NCI-H1694 (cell line): ENCODE measurements around the gene NSMCE1.
"Not testable (repeated sequence)": the region's sequence is repeated elsewhere in the genome, so short reads cannot be mapped to it uniquely, and the experiment has no call there.

Experiments used
- DNase-seq: peaks from one replicate; lab custom pipeline; 2025; lab: John Stamatoyannopoulos, UW

Gene NSMCE1

DNA sequence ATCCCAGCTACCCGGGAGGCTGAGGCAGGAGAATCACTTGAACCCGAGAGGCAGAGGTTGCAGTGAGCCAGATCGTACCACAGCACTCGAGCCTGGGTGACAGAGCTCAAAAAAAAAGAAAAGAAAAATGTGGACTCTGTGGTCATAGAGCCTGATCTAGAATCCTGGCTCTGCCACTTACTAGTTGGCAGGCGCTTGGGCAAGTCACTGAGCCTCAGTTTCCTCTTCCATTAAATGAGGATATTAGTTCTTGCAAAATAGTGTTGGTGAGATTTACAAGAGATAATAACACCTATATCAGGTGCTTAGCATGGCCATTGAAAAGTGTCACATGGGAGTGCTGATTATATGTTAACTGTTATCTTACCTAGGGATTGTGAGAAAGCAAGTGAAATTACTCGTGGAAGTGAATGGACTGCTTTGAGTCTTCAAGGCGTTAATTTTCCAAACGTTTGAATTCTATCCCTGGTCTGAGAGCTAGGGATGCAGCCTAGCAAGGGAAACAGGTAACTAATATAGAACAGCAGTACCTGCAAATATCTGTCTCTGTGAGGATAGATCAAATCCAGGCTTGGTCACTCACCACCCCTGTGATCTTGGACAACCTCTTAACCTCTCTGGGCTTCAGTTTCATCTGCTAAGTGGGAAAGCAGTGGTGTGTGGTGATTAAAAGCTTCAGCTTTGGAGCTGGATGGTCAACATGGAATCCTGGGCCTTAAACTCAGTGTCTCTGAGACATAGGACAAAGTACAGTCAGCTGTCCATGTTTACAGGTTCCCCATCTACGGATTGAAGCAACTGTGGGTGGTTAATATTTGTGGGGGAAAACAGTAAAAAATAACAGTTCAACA lies 953 bp upstream of the NSMCE1 start:
- DNase-seq: no peak

DNA sequence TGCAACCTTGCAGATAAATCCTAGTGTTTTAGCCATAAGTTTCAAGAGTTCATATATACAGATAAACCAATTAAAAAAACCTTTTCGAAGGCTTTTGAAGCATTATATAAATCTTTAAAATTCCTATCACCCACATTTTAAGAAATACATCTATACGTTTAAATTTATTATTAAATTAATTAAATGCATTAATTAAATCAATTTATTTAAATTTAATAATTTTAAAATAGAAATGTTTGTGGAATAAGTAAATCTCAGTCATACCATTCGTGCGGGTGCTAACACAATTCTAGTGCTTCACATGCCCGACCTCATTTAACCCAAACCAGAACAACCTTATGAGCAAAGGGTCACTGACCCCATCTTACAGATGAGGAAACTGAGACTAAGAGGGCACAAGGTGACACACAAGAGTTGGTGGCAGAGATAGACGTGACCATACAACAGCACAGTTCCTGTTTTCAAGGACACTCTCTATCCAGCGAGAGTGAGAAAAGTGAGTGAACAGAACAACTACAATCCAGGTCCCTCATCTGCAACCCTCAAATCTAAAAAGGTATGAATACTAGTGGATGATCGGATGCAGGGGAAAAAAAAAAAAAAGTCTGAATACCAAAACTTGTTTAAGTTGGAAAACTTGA lies 1.4 kb downstream of the NSMCE1 start:
- DNase-seq: no peak

DNA sequence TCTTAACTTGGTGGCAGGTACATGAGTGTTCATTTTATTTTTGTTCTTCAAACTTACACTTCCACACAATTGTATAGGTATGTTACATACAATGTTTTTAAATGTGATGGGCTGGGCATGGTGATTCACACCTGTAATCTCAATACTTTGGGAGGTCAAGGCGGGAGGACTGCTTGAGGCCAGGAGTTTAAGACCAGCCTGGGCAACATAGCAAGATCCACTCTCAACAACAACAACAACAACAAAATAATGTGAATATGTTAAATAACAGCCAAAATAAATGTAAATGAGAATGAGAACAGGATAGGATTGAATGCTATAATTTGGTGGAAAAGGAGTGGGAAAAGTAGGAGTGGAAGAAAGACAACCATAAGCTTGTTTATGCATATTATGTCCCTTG lies 2.6 kb downstream of the NSMCE1 start:
- no peak for DNase-seq

DNA sequence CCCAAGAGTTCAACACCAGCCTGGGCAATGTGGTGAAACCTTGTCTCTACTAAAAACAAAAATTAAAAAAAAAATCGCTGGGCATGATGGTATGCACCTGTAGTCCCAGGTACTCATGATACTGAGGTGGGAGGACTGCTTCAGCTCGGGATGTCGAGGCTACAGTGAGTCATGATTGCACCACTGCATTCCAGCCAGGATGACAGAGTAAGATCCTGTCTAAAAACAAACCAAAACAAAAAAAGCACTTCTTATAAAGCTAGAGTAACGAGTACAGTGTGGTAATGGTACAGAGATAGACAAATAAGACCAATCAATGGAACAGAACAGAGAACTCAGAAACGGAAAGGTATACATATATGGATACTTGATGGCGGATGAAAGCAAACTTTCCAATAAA lies 4.4 kb downstream of the NSMCE1 start:
- DNase-seq: no peak

DNA sequence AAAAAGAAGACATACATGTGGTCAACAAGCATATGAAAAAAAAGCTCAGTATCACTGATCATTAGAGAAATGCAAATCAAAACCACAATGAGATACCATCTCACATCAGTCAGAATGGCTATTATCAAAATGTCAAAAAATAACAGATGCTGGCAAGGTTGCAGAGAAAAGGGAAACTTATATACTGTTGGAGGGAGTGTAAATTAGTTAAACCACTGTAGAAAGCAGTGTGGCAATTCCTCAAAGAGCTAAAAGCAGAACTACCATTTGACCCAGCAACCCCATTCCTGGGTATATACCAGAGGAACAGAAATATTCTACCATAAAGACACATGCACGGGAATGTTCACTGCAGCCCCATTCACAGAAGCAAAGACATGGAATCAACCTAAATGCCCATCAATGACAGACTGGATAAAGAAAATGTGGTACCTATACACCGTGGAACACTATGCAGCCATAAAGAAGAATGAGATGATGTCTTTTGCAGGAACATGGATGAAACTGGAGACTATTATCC lies 5.6 kb downstream of the NSMCE1 start:
- DNase-seq: not testable (repeated sequence)

DNA sequence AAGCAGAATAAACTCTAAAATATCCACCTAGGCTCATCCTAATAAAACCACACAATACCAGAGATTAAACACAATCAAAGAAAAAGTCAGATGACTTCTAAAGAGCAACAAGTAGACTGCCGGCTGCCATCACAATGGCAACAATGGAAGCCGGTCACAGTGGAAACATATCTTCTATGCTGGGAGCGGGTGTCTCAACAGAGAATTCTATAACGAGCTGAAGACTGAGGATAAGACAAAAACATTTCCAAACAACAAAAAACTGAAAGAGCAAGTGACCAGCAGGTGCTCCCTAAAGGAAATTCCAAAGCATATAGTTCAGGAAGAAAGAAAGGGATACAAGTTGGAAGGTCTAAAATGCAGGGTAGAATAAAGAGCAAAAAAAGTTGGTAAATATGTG lies 8.9 kb downstream of the NSMCE1 start:
- no peak for DNase-seq

DNA sequence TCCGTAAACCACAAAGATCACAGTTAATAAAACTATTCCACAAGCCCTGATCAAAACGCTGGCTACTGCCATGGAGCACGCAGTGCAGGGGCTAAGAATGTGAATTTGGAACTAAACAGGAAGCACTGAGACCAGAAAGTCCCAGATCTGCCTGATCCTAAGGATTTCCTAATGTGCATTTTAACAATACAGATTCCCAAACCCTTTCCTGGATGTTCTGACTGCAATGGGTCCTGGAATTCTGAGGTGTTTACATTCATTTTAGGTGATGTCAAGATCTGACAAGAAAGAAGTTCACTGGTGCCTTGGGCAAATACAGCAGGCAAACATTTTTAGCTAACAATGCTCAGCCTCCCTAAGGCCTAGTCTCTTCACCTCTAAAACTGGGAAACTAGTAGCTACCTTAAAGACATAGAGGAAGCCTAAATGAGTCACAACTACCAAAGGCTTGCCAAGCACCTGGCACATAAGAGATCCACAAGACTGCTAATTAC lies 10.3 kb downstream of the NSMCE1 start:
- no peak for DNase-seq

DNA sequence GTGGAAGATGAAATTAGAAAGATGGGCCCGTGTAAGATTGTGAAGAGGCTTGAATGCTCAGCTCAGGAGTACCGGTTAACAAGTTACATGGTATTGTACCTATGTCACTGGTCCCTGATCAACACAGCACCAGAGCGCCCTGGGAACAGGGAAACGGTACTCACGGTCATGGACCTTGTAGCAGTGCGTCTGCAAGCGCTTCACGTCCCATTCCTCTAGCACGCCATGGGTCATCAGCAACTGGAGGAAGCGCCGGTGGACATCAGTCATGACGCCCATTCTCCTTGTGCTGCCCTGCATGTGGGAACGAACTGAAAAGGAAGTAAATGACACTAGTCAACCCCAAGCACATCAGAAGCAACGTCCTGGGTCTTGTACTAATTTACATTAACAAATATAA lies 11.3 kb downstream of the NSMCE1 start:
- no peak for DNase-seq

DNA sequence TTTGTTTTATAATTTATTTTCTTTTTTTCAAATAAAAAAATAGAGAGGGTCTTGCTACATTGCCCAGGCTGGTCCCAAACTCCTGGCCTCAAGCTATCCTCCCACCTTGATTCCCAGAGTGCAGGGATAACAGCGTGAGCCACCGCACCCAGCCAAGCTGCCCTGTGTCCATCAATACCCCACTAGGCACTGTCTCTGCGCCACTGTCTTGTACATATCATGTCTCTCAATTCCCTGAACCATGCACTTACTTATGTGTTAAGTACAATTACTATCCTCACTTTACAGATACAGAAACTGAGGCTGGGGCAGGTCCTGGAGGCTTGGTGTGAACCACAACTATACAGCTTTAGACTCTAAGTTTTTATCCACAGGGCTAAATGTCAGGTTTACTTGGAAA lies 11.7 kb downstream of the NSMCE1 start:
- no peak for DNase-seq

DNA sequence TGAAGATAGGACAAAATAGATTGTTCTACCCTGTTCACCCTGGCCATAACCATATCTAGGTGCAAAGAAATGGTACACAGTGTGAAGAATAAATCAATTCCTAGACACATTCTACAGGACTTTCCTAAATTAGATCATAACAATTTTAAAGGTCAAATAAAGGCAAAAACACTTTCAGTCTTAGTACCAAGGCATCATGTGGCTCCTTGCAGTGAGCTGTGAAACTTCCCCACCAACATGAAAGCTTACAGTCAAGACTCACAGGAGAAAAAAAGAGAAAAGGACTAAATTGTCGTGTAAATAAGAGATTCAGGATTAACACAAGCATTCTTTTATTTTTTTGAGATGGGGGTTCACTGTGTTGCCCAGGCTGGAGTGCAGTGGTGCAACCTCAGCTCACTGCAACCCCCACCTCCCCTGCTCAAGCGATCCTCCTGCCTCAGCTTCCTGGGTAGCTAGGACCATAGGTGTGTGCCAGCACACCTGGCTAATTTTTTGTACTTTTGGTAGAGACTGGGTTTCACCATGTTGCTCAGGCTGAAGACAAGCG lies 14.2 kb downstream of the NSMCE1 start:
- no peak for DNase-seq

DNA sequence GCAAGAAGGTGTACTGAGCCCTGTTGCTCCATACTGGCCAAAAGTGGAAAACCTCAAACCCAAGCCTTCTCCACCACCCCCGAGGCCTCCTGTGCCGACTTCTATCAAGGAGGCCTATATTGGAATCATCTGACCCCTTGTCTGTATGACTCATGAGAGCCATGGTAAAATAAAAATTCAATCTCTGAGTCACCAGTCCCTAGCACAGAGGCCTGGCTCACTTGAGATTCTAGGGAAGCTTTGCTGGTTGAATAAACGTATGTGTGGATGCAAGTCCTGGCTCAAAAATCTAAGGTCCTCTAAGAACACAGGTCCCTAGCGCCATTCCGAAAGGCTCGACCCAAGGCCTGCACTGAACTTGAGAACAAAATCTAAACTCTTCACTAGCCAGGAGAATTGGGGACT lies 15.0 kb downstream of the NSMCE1 start:
- DNase-seq: no peak

DNA sequence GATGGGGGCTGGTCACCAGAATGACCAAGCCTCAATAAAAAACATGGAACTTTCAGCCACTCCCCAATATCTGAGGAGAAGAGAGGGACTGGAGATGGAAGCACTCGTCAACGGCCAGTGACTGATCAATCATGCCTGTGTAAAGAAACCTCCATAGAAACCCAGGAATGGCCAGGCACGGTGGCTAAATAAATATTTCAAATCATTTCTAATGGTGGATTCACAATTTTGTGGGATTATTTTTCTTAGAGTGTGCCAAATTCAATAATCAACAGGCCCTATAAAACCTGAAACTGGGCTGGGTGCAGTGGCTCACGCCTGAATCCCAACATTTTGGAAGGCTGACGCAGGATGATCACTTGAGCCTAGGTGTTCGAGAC lies 16.4 kb downstream of the NSMCE1 start:
- DNase-seq: no peak

DNA sequence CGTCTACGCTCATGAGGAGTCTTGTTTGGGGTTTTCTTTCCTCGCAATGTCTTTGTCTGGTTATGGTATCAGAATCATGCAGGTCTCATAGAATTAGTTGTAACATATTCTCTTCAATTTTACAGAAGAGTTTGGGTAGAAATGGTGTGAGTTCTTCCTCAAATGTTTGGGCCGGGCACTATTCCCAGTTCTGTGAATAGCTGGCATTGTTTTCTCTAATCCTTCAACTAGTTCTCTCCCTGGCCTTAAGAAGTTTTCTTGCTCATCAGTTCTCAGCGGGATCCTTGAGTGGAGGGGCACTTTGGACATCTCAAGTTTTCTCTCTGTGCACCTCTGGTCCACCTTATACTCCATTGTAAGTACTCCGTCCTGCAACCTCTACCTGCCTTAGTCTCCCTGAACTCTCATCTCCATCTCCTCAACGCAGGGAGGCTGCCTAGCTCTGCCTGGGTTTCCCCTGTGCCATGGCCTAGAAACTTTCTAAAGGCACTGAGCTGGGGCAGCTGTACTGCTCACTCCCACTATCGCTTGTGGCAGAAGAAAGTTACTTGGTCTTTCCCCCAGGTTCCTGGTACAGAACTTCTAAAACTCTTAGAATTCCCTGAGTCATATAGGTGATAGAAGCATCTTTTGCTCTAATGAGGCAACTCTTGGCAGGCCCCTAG lies 16.9 kb downstream of the NSMCE1 start:
- no peak for DNase-seq

DNA sequence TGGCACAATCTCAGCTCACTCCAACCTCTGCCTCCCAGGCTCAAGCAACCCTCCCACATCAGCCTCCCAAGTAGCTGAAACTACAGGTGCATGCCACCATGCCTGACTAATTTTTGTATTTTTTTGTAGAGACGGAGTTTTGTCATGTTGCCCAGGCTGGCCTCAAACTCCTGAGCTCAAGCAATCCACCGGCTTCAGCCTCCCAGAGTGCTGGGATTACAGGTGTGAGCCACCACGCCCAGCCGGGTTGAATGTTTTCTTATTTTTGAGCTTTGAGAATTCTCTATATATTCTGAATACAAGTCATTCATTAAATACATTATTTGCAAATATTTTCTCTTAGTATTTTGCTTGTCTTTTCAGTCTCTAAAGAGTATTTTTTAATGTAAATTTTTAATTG lies 19.7 kb downstream of the NSMCE1 start:
- not testable (repeated sequence) for DNase-seq

DNA sequence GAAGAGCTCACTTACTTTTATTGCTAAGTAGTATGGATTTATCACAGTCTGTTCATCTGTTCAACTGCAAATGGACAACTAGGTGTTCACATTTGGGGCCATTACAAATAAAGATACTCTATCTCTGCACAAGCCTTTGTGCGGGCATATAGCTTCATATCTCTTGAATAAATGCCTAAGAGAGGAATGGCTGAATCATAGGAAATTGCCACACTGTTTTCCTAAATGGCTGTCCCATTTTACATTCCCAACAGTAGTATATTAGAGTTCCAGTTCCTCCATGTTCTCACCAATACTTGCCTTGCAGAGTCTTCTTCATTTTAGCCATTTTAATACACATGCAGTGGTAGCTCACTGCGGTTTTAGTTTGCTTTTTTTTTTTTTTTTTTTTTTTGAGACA lies 20.5 kb downstream of the NSMCE1 start:
- DNase-seq: no peak

DNA sequence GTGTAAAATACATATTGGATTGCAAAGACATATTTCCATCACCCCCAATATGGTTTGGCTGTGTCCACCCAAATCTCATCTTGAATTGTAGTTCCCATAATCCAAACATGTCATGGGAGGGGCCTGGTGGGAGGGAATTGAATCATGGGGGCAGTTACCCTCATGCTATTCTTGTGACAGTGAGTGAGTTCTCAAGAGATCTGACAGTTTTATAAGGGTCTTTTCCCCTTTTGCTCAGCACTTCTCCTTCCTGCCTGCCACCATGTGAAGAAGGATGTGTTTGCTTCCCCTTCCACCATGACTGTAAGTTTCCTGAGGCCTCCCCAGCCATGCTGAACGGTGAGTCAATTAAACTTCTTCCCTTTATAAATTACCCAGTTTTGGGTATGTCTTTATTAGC lies 21.5 kb downstream of the NSMCE1 start:
- not testable (repeated sequence) for DNase-seq

DNA sequence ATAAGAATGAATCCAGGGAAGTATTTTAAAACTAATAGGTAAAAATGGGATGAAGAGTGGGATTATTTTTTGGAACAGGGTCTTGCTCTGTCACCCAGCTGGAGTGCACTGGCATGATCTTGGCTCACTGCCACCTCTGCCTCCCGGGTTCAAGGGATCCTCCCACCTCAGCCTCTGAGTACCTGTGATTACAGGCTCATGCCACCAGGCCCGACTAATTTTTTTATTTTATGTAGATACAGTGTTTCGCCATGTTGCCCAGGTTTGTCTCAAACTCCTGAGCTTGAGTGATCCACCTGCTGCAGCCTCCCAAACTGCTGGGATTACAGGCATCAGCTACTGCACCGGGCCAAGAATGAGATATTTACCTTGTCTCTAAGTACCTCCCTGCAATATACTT lies 22.1 kb downstream of the NSMCE1 start:
- no peak for DNase-seq

DNA sequence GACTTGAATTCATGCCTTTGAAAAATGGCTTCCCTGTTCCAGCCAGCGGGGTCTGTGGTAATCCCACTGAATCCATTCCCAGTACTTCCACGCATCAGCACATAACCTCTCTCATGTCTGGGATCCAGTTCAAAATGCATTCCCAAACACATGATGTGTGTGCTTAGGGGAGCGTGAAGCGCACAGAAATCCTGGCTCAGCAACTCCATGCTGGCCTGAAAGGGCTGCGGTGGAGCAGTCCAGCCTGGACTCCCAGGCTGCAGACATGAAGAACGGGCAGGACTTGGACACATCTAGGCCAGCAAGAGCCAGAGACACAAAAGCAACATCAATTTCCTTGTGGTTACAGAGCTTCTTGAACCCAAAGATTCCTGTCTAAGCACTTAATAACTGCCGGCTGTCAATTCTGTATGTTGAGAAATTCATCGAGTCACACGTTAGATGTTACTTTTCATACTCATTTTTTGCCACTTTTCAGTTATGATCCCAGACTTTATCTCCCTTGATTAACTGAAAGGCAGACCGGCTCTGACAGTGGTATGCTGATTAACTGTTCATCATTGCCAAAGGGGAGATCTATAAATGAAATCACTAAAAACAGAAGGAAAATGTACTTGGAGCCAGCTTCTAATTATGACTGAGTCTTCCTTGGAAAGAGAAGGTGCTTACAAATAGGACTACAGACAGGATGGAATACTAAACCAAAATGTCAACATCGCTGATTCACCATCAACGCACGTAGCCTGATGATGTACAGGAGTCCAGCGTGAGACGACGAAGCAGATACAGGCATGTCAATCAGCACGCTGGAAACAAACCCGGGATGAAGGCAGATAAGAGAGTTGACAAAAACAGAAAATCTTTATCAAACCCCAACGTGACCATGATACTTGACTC lies 23.0 kb downstream of the NSMCE1 start:
- no peak for DNase-seq

DNA sequence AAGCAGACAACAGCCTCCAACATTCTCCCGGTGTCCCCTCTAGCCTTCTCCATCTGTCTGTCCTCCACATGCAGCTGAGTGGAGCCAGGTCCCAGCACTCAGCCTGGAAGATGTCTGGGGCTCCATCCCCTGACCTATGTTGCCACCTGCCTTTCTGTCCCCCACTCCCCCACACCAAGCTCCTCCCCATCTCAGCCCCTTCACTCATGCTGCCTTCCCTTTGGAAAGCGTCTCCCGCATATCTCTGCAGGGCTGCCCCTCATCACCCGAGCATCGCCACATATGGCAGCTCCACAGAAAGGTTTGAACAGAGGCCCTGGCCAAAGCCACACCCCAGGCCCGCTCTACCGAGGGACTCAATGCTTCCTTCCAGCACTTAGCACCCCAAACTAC lies 24.2 kb downstream of the NSMCE1 start:
- DNase-seq: no peak

DNA sequence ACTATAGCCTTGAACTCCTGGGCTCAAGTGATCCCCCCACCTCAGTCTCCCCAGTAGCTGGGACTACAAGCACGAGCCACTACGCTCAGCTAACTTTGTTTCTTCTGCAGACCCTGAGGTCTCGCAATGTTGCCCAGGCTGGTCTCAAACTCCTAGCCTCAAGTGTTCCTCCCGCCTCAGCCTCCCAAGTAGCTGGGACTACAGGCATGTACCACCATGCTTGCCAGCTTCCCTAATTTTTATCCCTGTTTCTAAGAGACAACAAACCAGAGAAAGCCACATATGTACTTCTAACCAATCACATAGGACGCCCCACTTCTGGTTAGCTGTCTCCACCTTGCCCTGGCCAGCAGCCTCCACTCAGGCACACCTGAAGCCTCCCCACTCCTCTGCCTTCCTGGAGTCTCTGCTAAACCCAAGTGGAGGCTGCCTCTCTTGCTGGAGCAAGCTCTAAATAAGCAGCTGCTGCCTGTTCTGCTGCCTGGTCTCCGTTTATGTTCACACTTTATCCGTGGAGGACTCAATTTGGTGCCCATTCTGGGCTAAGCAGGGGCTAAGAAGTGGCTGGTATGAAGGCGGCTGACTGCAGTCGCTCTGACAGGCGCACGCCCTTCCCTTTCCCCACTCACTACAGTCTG lies 24.7 kb downstream of the NSMCE1 start:
- DNase-seq: no peak
